SK-N-SH treated with all-trans-retinoic acid at 6 μM for 48 hours (cell line): ENCODE measurements around the gene FLT1.

ENCODE experiments used
- ATAC-seq: fragments of 200-7000 bp; cut with Tn5 transposase; 3 replicates; pipeline ENCODE4 v1.9.1; 2020; ENCODE audit warnings: mild to moderate bottlenecking, moderate library complexity
- ARNTL ChIP-seq: fragments of 450-650 bp; formaldehyde crosslinking; IDR thresholded peaks from 2 replicates; pipeline ENCODE4 v1.5.0; 2020; ENCODE audit warnings: low read depth, mild to moderate bottlenecking, moderate library complexity, borderline replicate concordance
- BACH2 ChIP-seq: fragments of 250-450 bp; sonication (Bioruptor Pico); IDR thresholded peaks from 2 replicates; pipeline ENCODE4 v1.9.0; 2021; ENCODE audit warnings: mild to moderate bottlenecking, borderline replicate concordance
- CSDC2 ChIP-seq: fragments of 250-450 bp; sonication (Bioruptor Pico); IDR thresholded peaks from 2 replicates; pipeline ENCODE4 v1.5.0; 2020; ENCODE audit warnings: mild to moderate bottlenecking, moderate library complexity
- CSRNP3 ChIP-seq: fragments of 250-450 bp; sonication (Bioruptor Pico); IDR thresholded peaks from 2 replicates; pipeline ENCODE4 v1.5.1; 2021; ENCODE audit warnings: mild to moderate bottlenecking, moderate library complexity
- ESRRG ChIP-seq: fragments of 250-450 bp; sonication (Bioruptor Pico); IDR thresholded peaks from 2 replicates; pipeline ENCODE4 v1.6.1; 2021; ENCODE audit warnings: mild to moderate bottlenecking
- GLIS3 ChIP-seq: fragments of 250-450 bp; sonication (Bioruptor Pico); IDR thresholded peaks from 2 replicates; pipeline ENCODE4 v1.5.0; 2020; ENCODE audit warnings: mild to moderate bottlenecking, moderate library complexity
- ISL1 ChIP-seq: fragments of 250-450 bp; sonication (Bioruptor Pico); IDR thresholded peaks from 2 replicates; pipeline ENCODE4 v2.1.2; 2022; ENCODE audit warnings: mild to moderate bottlenecking, moderate library complexity
- OSR1 ChIP-seq: fragments of 250-450 bp; sonication (Bioruptor Pico); IDR thresholded peaks from 2 replicates; pipeline ENCODE4 v1.8.0; 2022; ENCODE audit warnings: moderate library complexity, mild to moderate bottlenecking, inconsistent platforms
- POU6F1 ChIP-seq: fragments of 250-450 bp; sonication (Bioruptor Pico); IDR thresholded peaks from 2 replicates; pipeline ENCODE4 v1.8.0; 2021; ENCODE audit warnings: low read depth, mild to moderate bottlenecking, moderate library complexity, borderline replicate concordance
- PPARA ChIP-seq: fragments of 250-450 bp; sonication (Bioruptor Pico); IDR thresholded peaks from 2 replicates; pipeline ENCODE4 v1.5.0; 2020; ENCODE audit warnings: mild to moderate bottlenecking, borderline replicate concordance
- RARB ChIP-seq: fragments of 250-450 bp; sonication (Bioruptor Pico); IDR thresholded peaks from 2 replicates; pipeline ENCODE4 v1.8.0; 2021; ENCODE audit warnings: mild to moderate bottlenecking, moderate library complexity
- TCF4 ChIP-seq: fragments of 250-450 bp; sonication (Bioruptor Pico); IDR thresholded peaks from 2 replicates; pipeline ENCODE4 v1.8.0; 2021; ENCODE audit warnings: mild to moderate bottlenecking, moderate library complexity, borderline replicate concordance
- TOX ChIP-seq: fragments of 250-450 bp; sonication (Bioruptor Pico); IDR thresholded peaks from 2 replicates; pipeline ENCODE4 v1.8.0; 2021; ENCODE audit warnings: mild to moderate bottlenecking, moderate library complexity, borderline replicate concordance
- ZFP3 ChIP-seq: fragments of 250-450 bp; sonication (Bioruptor Pico); IDR thresholded peaks from 2 replicates; pipeline ENCODE4 v1.5.0; 2020; ENCODE audit warnings: mild to moderate bottlenecking, moderate library complexity
- ZFP30 ChIP-seq: fragments of 450-650 bp; formaldehyde crosslinking; IDR thresholded peaks from 2 replicates; pipeline ENCODE4 v1.5.0; 2022; ENCODE audit warnings: mild to moderate bottlenecking, moderate library complexity
- ZNF565 ChIP-seq: fragments of 450-650 bp; formaldehyde crosslinking; conservative IDR thresholded peaks from 2 replicates; pipeline ENCODE4 v1.5.0; 2020; ENCODE audit warnings: low read depth, mild to moderate bottlenecking, moderate library complexity
- ZNF70 ChIP-seq: fragments of 450-650 bp; formaldehyde crosslinking; IDR thresholded peaks from 2 replicates; pipeline ENCODE4 v1.5.0; 2020; ENCODE audit warnings: mild to moderate bottlenecking, moderate library complexity
- ZNF8 ChIP-seq: fragments of 450-650 bp; formaldehyde crosslinking; IDR thresholded peaks from 2 replicates; pipeline ENCODE4 v1.5.0; 2020; ENCODE audit warnings: mild to moderate bottlenecking, moderate library complexity
- TF ChIP-seq, protein P1 (sequence below): fragments of 250-450 bp; sonication (Bioruptor Pico); IDR thresholded peaks from 2 replicates; pipeline ENCODE4 v1.8.0; 2020; ENCODE audit warnings: mild to moderate bottlenecking, moderate library complexity, borderline replicate concordance
- TF ChIP-seq, protein P2 (sequence below): fragments of 250-450 bp; sonication (Bioruptor Pico); IDR thresholded peaks from 2 replicates; pipeline ENCODE4 v1.5.1; 2020; ENCODE audit warnings: low read depth, mild to moderate bottlenecking, moderate library complexity

FLT1 gene, protein sequence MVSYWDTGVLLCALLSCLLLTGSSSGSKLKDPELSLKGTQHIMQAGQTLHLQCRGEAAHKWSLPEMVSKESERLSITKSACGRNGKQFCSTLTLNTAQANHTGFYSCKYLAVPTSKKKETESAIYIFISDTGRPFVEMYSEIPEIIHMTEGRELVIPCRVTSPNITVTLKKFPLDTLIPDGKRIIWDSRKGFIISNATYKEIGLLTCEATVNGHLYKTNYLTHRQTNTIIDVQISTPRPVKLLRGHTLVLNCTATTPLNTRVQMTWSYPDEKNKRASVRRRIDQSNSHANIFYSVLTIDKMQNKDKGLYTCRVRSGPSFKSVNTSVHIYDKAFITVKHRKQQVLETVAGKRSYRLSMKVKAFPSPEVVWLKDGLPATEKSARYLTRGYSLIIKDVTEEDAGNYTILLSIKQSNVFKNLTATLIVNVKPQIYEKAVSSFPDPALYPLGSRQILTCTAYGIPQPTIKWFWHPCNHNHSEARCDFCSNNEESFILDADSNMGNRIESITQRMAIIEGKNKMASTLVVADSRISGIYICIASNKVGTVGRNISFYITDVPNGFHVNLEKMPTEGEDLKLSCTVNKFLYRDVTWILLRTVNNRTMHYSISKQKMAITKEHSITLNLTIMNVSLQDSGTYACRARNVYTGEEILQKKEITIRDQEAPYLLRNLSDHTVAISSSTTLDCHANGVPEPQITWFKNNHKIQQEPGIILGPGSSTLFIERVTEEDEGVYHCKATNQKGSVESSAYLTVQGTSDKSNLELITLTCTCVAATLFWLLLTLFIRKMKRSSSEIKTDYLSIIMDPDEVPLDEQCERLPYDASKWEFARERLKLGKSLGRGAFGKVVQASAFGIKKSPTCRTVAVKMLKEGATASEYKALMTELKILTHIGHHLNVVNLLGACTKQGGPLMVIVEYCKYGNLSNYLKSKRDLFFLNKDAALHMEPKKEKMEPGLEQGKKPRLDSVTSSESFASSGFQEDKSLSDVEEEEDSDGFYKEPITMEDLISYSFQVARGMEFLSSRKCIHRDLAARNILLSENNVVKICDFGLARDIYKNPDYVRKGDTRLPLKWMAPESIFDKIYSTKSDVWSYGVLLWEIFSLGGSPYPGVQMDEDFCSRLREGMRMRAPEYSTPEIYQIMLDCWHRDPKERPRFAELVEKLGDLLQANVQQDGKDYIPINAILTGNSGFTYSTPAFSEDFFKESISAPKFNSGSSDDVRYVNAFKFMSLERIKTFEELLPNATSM (N-terminal part only)

DNA sequence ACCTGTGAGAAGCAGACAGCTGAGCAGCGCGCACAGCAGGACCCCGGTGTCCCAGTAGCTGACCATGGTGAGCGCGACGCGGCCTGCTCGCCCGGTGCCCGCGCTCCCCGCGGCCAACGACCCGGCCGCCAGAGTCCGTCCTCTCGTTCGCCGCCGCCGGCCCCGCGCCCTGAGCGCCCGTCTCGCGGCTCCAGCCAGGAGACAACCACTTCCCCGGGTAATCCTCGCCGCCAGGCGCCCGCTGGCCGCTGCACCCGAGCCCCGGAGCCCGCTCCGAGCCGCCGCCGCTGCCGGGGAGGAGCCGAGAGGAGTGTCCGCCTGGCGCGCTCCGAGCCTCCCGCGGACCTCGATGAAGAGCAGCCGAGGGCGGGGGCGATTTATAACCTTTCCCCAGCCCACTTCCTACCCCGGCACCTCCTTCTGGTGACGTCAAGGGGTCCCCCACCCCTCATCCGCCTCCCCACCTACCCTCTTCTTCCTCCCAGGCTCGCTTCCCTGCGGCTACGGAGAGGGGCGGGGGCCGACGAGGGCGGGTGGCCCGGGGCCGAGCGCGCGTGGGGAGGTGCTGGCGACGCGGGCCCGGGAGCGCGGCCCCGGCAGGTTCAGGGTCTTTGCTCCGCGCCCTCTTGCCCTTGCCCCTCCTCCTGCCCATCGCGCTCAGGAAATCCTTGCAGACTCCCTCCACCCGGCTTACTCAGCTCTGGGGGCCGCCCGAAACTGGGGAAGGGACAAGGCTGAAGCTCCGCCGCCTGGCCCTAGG is at the start of gene FLT1:
Gene FLT1, minus strand, starts transcription at position 351 of the 760 bp plus-strand sequence. Its CDS starts 285 bp downstream, at position 66.
- ATAC-seq = peak; percentile 61
- TF ChIP-seq ZFP30 (CRISPR knock-in tag) (no peak), CSRNP3 (CRISPR knock-in tag) (no peak), ZNF70 (CRISPR knock-in tag) (no peak), OSR1 (no peak), ZNF8 (CRISPR knock-in tag) (no peak), BACH2 (no peak), ARNTL (CRISPR knock-in tag) (no peak), ISL1 (CRISPR knock-in tag) (no peak), PPARA (CRISPR knock-in tag) (no peak), TCF4 (CRISPR knock-in tag) (no peak), ZFP3 (CRISPR knock-in tag) (no peak), ZNF565 (CRISPR knock-in tag) (no peak), RARB (no peak)
- TF ChIP-seq, protein P1, sequence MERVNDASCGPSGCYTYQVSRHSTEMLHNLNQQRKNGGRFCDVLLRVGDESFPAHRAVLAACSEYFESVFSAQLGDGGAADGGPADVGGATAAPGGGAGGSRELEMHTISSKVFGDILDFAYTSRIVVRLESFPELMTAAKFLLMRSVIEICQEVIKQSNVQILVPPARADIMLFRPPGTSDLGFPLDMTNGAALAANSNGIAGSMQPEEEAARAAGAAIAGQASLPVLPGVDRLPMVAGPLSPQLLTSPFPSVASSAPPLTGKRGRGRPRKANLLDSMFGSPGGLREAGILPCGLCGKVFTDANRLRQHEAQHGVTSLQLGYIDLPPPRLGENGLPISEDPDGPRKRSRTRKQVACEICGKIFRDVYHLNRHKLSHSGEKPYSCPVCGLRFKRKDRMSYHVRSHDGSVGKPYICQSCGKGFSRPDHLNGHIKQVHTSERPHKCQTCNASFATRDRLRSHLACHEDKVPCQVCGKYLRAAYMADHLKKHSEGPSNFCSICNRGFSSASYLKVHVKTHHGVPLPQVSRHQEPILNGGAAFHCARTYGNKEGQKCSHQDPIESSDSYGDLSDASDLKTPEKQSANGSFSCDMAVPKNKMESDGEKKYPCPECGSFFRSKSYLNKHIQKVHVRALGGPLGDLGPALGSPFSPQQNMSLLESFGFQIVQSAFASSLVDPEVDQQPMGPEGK (CRISPR knock-in tag) = no peak

- TF ChIP-seq ISL1 (CRISPR knock-in tag) (no peak), ZNF8 (CRISPR knock-in tag) (no peak), GLIS3 (CRISPR knock-in tag) (no peak), ARNTL (CRISPR knock-in tag) (no peak), CSDC2 (CRISPR knock-in tag) (no peak), ESRRG (CRISPR knock-in tag) (no peak), TCF4 (CRISPR knock-in tag) (no peak), TOX (CRISPR knock-in tag) (no peak), POU6F1 (CRISPR knock-in tag) (no peak), BACH2 (no peak), ZFP3 (CRISPR knock-in tag) (no peak), CSRNP3 (CRISPR knock-in tag) (no peak), ZNF70 (CRISPR knock-in tag) (no peak), RARB (no peak), ZFP30 (CRISPR knock-in tag) (no peak), PPARA (CRISPR knock-in tag) (no peak), OSR1 (no peak), ZNF565 (CRISPR knock-in tag) (no peak)
- TF ChIP-seq, protein P1 (CRISPR knock-in tag) = no peak
- TF ChIP-seq, protein P2, sequence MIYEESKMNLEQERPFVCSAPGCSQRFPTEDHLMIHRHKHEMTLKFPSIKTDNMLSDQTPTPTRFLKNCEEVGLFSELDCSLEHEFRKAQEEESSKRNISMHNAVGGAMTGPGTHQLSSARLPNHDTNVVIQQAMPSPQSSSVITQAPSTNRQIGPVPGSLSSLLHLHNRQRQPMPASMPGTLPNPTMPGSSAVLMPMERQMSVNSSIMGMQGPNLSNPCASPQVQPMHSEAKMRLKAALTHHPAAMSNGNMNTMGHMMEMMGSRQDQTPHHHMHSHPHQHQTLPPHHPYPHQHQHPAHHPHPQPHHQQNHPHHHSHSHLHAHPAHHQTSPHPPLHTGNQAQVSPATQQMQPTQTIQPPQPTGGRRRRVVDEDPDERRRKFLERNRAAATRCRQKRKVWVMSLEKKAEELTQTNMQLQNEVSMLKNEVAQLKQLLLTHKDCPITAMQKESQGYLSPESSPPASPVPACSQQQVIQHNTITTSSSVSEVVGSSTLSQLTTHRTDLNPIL (CRISPR knock-in tag) = no peak
These were observed 49.1 kb upstream of the FLT1 start for GRCh38 chr13:28544026-28544425.

More at GRCh38 chr13:28544026-28544425, 49.1 kb upstream of the FLT1 start:
- no peak for ATAC-seq
